Measurements from ENCODE around the gene DNAJC12.

- TF ChIP-seq RFX5 (IDR thresholded peaks at IDR 0.05; ENCODE audit: low read length) (no peak), ELF1 (IDR thresholded peaks at IDR 0.05) (no peak), SIN3A (IDR thresholded peaks at IDR 0.05; ENCODE audit: borderline replicate concordance, low read depth, low read length) (no peak)
Measured at GRCh38 chr10:67819768-67820204, 18.2 kb downstream of the DNAJC12 start.
